Effector CD4-positive, alpha-beta T cell (primary cell): ENCODE results near the gene ACOT4.
"Not testable (repeated sequence)": the region's sequence is repeated elsewhere in the genome, so short reads cannot be mapped to it uniquely, and the experiment has no call there.

ENCODE experiments used
- DNase-seq: peaks from one replicate; pipeline ENCODE4 v3.0.0-alpha.2; 2020

ACOT4 gene

GRCh38 chr14:73634011-73634833, 42.5 kb downstream of the ACOT4 start:
- DNase-seq, result no peak

- not testable (repeated sequence) for DNase-seq
Measured at GRCh38 chr14:73636355-73636754, 44.7 kb downstream of the ACOT4 start.

- DNase-seq, result no peak
Measured at GRCh38 chr14:73637830-73638229, 46.2 kb downstream of the ACOT4 start.

- DNase-seq, result no peak
Measured at GRCh38 chr14:73640796-73641365, 49.2 kb downstream of the ACOT4 start.

GRCh38 chr14:73644531-73645247, 53.0 kb downstream of the ACOT4 start, which contains the start of gene DNAL1:
Gene DNAL1 (plus strand): TSS chr14:73644986. CDS start chr14:73645040, 54 bp downstream.
- DNase-seq, result peak; percentile 84

- no peak for DNase-seq
Measured at GRCh38 chr14:73645248-73645610, 53.6 kb downstream of the ACOT4 start.
